ENCODE measurements around the gene BNIP5.

DNA sequence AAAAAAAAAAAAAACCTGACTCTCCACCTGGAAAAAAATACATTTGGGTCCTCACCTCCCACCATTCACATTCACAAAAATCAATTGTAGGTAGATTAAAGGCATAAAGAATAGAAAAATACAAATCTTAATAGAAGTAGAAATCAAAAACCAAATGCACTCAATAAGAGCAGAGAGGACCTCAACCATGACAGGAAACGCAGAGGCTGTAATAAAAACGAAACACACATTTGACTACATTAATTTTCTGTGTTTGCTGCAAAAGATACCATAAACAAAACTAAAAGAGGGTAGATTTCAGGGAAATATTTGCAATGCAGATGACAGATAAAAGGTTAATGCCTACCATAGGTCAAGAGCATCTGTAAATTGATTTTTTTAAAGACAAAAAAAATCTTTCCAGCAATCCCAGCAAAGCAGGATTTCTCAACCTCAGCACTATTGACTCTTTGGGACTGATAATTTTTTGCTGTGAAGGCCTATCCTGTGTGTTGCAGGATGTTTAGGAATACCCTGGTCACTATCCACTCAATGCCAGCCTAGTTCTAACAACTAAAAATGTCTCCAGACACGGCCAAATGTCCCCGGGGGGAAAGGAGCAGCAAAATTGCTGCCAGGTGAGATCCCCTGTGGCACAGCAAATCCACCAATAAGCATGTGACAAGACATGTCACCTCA is 41.7 kb upstream of the BNIP5 start:
- TF ChIP-seq, protein P1, sequence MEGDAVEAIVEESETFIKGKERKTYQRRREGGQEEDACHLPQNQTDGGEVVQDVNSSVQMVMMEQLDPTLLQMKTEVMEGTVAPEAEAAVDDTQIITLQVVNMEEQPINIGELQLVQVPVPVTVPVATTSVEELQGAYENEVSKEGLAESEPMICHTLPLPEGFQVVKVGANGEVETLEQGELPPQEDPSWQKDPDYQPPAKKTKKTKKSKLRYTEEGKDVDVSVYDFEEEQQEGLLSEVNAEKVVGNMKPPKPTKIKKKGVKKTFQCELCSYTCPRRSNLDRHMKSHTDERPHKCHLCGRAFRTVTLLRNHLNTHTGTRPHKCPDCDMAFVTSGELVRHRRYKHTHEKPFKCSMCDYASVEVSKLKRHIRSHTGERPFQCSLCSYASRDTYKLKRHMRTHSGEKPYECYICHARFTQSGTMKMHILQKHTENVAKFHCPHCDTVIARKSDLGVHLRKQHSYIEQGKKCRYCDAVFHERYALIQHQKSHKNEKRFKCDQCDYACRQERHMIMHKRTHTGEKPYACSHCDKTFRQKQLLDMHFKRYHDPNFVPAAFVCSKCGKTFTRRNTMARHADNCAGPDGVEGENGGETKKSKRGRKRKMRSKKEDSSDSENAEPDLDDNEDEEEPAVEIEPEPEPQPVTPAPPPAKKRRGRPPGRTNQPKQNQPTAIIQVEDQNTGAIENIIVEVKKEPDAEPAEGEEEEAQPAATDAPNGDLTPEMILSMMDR (conservative IDR thresholded peaks at IDR 0.05 in 1 of 2, IDR thresholded peaks at IDR 0.05 in 1 of 2; ENCODE audit: extremely low read depth in 1 of 2, insufficient read depth in 1 of 2, low read depth in 1 of 2, low read length in 2 of 2): no peak
- no peak for TF ChIP-seq EZH2 (IDR thresholded peaks at IDR 0.05; ENCODE audit: borderline replicate concordance, low read length)
